Measurements from ENCODE around the gene PIP4K2B.

Gene PIP4K2B

GRCh38 chr17:38731526-38732294 lies 67.6 kb downstream of the PIP4K2B start:
- 97% methylated on average over 8 of the region's 8 CpGs for WGBS
- DNase-seq = no peak

GRCh38 chr17:38730526-38731379 lies 68.6 kb downstream of the PIP4K2B start:
- Histone ChIP-seq H2BK15ac (ENCODE audit: low read depth, poor library complexity, severe bottlenecking) (peak overlapping the region; percentile 82), H4K8ac (ENCODE audit: low read length) (peak overlapping the region; percentile 19), H3K4me2 (ENCODE audit: low read length, poor library complexity, severe bottlenecking) (peak overlapping the region; percentile 72), H3K23ac (ENCODE audit: low read length in 2 of 2) (peak overlapping the region in 1 of 2 experiments; percentile 16), H2AK5ac (ENCODE audit: low read length, severe bottlenecking) (peak overlapping the region; percentile 2), H2BK120ac (ENCODE audit: low read depth, low read length) (no peak overlapping the region), H3K4ac (ENCODE audit: low read depth in 1 of 2, low read length in 2 of 2) (peak overlapping the region; percentile 29 to 76), H2BK5ac (ENCODE audit: low read depth, low read length, poor library complexity, severe bottlenecking) (no peak overlapping the region), H3K9ac (ENCODE audit: low read length) (peak overlapping the region; percentile 96), H3K9me3 (ENCODE audit: control insufficient read depth, low read length) (no peaks in the 10 kb centered on the region), H3K18ac (ENCODE audit: low read depth in 1 of 2, low read length in 2 of 2) (peak overlapping the region; percentile 46 to 73), H3K27me3 (ENCODE audit: control insufficient read depth in 1 of 2, insufficient read depth in 1 of 2, low read length in 2 of 2) (no peaks in the 10 kb centered on the region), H4K91ac (ENCODE audit: low read length) (no peak overlapping the region), H3K14ac (ENCODE audit: low read length in 2 of 2) (peak overlapping the region in 1 of 2 experiments; percentile 50), H3K4me1 (ENCODE audit: control insufficient read depth, insufficient read depth, low read depth, low read length) (peaks cover 30% of the 10 kb centered on the region), H3K4me3 (ENCODE audit: insufficient read depth in 1 of 2, low read depth in 1 of 2, low read length in 2 of 2) (peak overlapping the region; percentile 70 to 95), H3K79me1 (replicated peaks; ENCODE audit: low read length, poor library complexity, severe bottlenecking) (peaks cover 14% of the 10 kb centered on the region), H2AFZ (ENCODE audit: low read depth, low read length) (peak overlapping the region; percentile 33), H3K27ac (ENCODE audit: low read length, poor library complexity, severe bottlenecking) (peak overlapping the region; percentile 53), H3K36me3 (ENCODE audit: control insufficient read depth in 1 of 2, insufficient read depth in 2 of 2, low read depth in 1 of 2, low read length in 2 of 2) (peaks cover 43 to 46% of the 10 kb centered on the region in 2 experiments), H2BK12ac (ENCODE audit: low read length in 2 of 2) (peak overlapping the region; percentile 18 to 55)
- peak; percentile 62 for DNase-seq
- WGBS = 25% methylated on average over 27 of the region's 27 CpGs

More at GRCh38 chr17:38731526-38732294, 67.6 kb downstream of the PIP4K2B start:
- Histone ChIP-seq H2AK5ac (ENCODE audit: low read length, severe bottlenecking) (no peak overlapping the region), H2BK12ac (ENCODE audit: low read length in 2 of 2) (no peak overlapping the region), H3K27me3 (ENCODE audit: control insufficient read depth in 1 of 2, insufficient read depth in 1 of 2, low read length in 2 of 2) (no peaks in the 10 kb centered on the region), H3K14ac (ENCODE audit: low read length in 2 of 2) (no peak overlapping the region), H3K4me2 (ENCODE audit: low read length, poor library complexity, severe bottlenecking) (no peak overlapping the region), H3K4ac (ENCODE audit: low read depth in 1 of 2, low read length in 2 of 2) (no peak overlapping the region), H2BK15ac (ENCODE audit: low read depth, poor library complexity, severe bottlenecking) (no peak overlapping the region), H3K18ac (ENCODE audit: low read depth in 1 of 2, low read length in 2 of 2) (no peak overlapping the region), H3K9ac (ENCODE audit: low read length) (peak overlapping the region; percentile 96), H2BK120ac (ENCODE audit: low read depth, low read length) (no peak overlapping the region), H3K4me3 (ENCODE audit: insufficient read depth in 1 of 2, low read depth in 1 of 2, low read length in 2 of 2) (peak overlapping the region in 1 of 2 experiments; percentile 95), H2AFZ (ENCODE audit: low read depth, low read length) (no peak overlapping the region), H4K8ac (ENCODE audit: low read length) (no peak overlapping the region), H2BK5ac (ENCODE audit: low read depth, low read length, poor library complexity, severe bottlenecking) (no peak overlapping the region), H3K27ac (ENCODE audit: low read length, poor library complexity, severe bottlenecking) (no peak overlapping the region), H3K23ac (ENCODE audit: low read length in 2 of 2) (no peak overlapping the region), H4K91ac (ENCODE audit: low read length) (no peak overlapping the region), H3K36me3 (ENCODE audit: control insufficient read depth in 1 of 2, insufficient read depth in 2 of 2, low read depth in 1 of 2, low read length in 2 of 2) (peaks cover 49 to 55% of the 10 kb centered on the region in 2 experiments), H3K9me3 (ENCODE audit: control insufficient read depth, low read length) (no peaks in the 10 kb centered on the region), H3K4me1 (ENCODE audit: control insufficient read depth, insufficient read depth, low read depth, low read length) (peaks cover 31% of the 10 kb centered on the region), H3K79me1 (replicated peaks; ENCODE audit: low read length, poor library complexity, severe bottlenecking) (peaks cover 15% of the 10 kb centered on the region)

GRCh38 chr17:38729886-38730525 lies 69.3 kb downstream of the PIP4K2B start, which contains the start of gene CISD3:
Gene CISD3 (plus strand): TSS chr17:38730341. CDS start chr17:38730359, 18 bp downstream.
- peak within 1 kb of the TSS; percentile 83 for H4K91ac ChIP-seq (ENCODE audit: low read length)
- H2AFZ ChIP-seq (ENCODE audit: low read depth, low read length) = peak within 1 kb of the TSS; percentile 94
- peak within 1 kb of the TSS; percentile 53 for H3K27ac ChIP-seq (ENCODE audit: low read length, poor library complexity, severe bottlenecking)
- WGBS = 2% methylated on average over 37 of the region's 92 CpGs
- H2BK5ac ChIP-seq (ENCODE audit: low read depth, low read length, poor library complexity, severe bottlenecking) = no peak within 1 kb of the TSS
- no peaks in the 10 kb centered on the region for H3K9me3 ChIP-seq (ENCODE audit: control insufficient read depth, low read length)
- H2AK5ac ChIP-seq (ENCODE audit: low read length, severe bottlenecking) = peak within 1 kb of the TSS; percentile 2
- H3K9ac ChIP-seq (ENCODE audit: low read length) = peak within 1 kb of the TSS; percentile 96
- DNase-seq = peak; percentile 83
- H2BK15ac ChIP-seq (ENCODE audit: low read depth, poor library complexity, severe bottlenecking) = peak within 1 kb of the TSS; percentile 82
- H3K79me1 ChIP-seq (replicated peaks; ENCODE audit: low read length, poor library complexity, severe bottlenecking) = peaks cover 13% of the 10 kb centered on the region
- peak within 1 kb of the TSS; percentile 90 to 94 for H3K18ac ChIP-seq (ENCODE audit: low read depth in 1 of 2, low read length in 2 of 2)
- peak within 1 kb of the TSS; percentile 62 to 97 for H3K4ac ChIP-seq (ENCODE audit: low read depth in 1 of 2, low read length in 2 of 2)
- H3K4me2 ChIP-seq (ENCODE audit: low read length, poor library complexity, severe bottlenecking) = peak within 1 kb of the TSS; percentile 81
- H4K8ac ChIP-seq (ENCODE audit: low read length) = peak within 1 kb of the TSS; percentile 99
- peak within 1 kb of the TSS; percentile 70 to 95 for H3K4me3 ChIP-seq (ENCODE audit: insufficient read depth in 1 of 2, low read depth in 1 of 2, low read length in 2 of 2)
- peak within 1 kb of the TSS; percentile 18 to 60 for H2BK12ac ChIP-seq (ENCODE audit: low read length in 2 of 2)
- H3K14ac ChIP-seq (ENCODE audit: low read length in 2 of 2) = peak within 1 kb of the TSS in 1 of 2 experiments; percentile 95
- peaks cover 39 to 45% of the 10 kb centered on the region in 2 experiments for H3K36me3 ChIP-seq (ENCODE audit: control insufficient read depth in 1 of 2, insufficient read depth in 2 of 2, low read depth in 1 of 2, low read length in 2 of 2)
- H3K4me1 ChIP-seq (ENCODE audit: control insufficient read depth, insufficient read depth, low read depth, low read length) = peaks cover 25% of the 10 kb centered on the region
- H3K27me3 ChIP-seq (ENCODE audit: control insufficient read depth in 1 of 2, insufficient read depth in 1 of 2, low read length in 2 of 2) = no peaks in the 10 kb centered on the region
- peak within 1 kb of the TSS in 1 of 2 experiments; percentile 43 for H3K23ac ChIP-seq (ENCODE audit: low read length in 2 of 2)
- no peak within 1 kb of the TSS for H2BK120ac ChIP-seq (ENCODE audit: low read depth, low read length)

Data from mesenchymal stem cell (in vitro differentiated cells and primary cell).